CD4-positive, CD25-positive, alpha-beta regulatory T cell (primary cell): Measurements from ENCODE around the gene NTN1. TPM values are rescaled to one million over a fixed set of nuclear protein-coding genes. Genes with fewer than 3 reads are reported as not detected.

Experiments
- ATAC-seq, 2 donors: fragments of 150-1000 bp; cut with Tn5 transposase; one replicate each; pipeline ENCODE4 v1.10.0; 2021; ENCODE audit warnings: low read depth in 2 of 2, moderate number of reproducible peaks in 2 of 2, moderate library complexity in 1 of 2
- DNase-seq, 3 donors: peaks; one replicate each; pipeline versions ENCODE4 v3.0.0 to v3.0.0-alpha.2; 2012 to 2022; ENCODE audit warnings: mixed read lengths in 1 of 3
- H3K27ac ChIP-seq: one replicate; pipeline ENCODE4 v1.7.0; 2013; ENCODE audit warnings: mild to moderate bottlenecking, low read length; ENCODE audit not compliant: insufficient read depth, poor library complexity, severe bottlenecking
- H3K27me3 ChIP-seq: one replicate; pipeline ENCODE4 v1.7.0; 2013; ENCODE audit warnings: low read length; ENCODE audit not compliant: control insufficient read depth, insufficient read depth
- H3K36me3 ChIP-seq: one replicate; pipeline ENCODE4 v1.7.0; 2013; ENCODE audit warnings: mild to moderate bottlenecking, low read length, moderate library complexity; ENCODE audit not compliant: control insufficient read depth, insufficient read depth
- H3K4me1 ChIP-seq: 2 replicates; pipeline ENCODE4 v1.7.0; 2013; ENCODE audit warnings: mild to moderate bottlenecking, low read length; ENCODE audit not compliant: insufficient read depth, control insufficient read depth, poor library complexity, severe bottlenecking
- H3K4me3 ChIP-seq: one replicate; pipeline ENCODE4 v1.7.0; 2013; ENCODE audit warnings: low read depth, mild to moderate bottlenecking, low read length, moderate library complexity
- H3K9me3 ChIP-seq, 2 experiments: 1 replicate in 1 of 2; 2 replicates in 1 of 2; pipeline ENCODE4 v1.7.0; 2013; ENCODE audit warnings: low read length in 2 of 2, mild to moderate bottlenecking in 1 of 2, moderate library complexity in 1 of 2; ENCODE audit not compliant: control insufficient read depth in 2 of 2
- H3K27ac Mint-ChIP-seq, 3 donors: one replicate each; pipeline ENCODE4 v1.8.0; 2020 to 2022; ENCODE audit warnings: mild to moderate bottlenecking in 3 of 3, mixed read lengths in 3 of 3, moderate library complexity in 2 of 3
- H3K27me3 Mint-ChIP-seq: one replicate; pipeline ENCODE4 v1.8.0; 2022; ENCODE audit warnings: mild to moderate bottlenecking, mixed read lengths
- H3K36me3 Mint-ChIP-seq: one replicate; pipeline ENCODE4 v1.8.0; 2020; ENCODE audit warnings: mixed read lengths
- H3K4me1 Mint-ChIP-seq, 4 donors: one replicate each; pipeline ENCODE4 v1.8.0; 2020 to 2022; ENCODE audit warnings: mixed read lengths in 4 of 4, mild to moderate bottlenecking in 1 of 4
- H3K4me3 Mint-ChIP-seq, 4 donors: one replicate each; pipeline ENCODE4 v1.8.0; 2020 to 2022; ENCODE audit warnings: mild to moderate bottlenecking in 4 of 4, mixed read lengths in 4 of 4, moderate library complexity in 3 of 4
- H3K9me3 Mint-ChIP-seq, 7 donors: one replicate each; pipeline ENCODE4 v1.8.0; 2020 to 2022; ENCODE audit warnings: mixed read lengths in 7 of 7, mild to moderate bottlenecking in 3 of 7, moderate library complexity in 2 of 7
- polyA plus RNA-seq, 4 donors: library from polyadenylated mRNA; unstranded; fragments of 300-500 nt; fragmentation: Illumina TruSeq; gene quantifications; one replicate each; pipeline ENCODE4 v1.2.3, GENCODE V29; 2021
- total RNA-seq: library from RNA; stranded (reverse); gene quantifications from one replicate; pipeline ENCODE4 v1.2.3, GENCODE V29; 2022

NTN1 gene
- total and polyA plus RNA-seq, 5 donors from 2014 or later: 0.03 TPM; not detected in 4

DNA sequence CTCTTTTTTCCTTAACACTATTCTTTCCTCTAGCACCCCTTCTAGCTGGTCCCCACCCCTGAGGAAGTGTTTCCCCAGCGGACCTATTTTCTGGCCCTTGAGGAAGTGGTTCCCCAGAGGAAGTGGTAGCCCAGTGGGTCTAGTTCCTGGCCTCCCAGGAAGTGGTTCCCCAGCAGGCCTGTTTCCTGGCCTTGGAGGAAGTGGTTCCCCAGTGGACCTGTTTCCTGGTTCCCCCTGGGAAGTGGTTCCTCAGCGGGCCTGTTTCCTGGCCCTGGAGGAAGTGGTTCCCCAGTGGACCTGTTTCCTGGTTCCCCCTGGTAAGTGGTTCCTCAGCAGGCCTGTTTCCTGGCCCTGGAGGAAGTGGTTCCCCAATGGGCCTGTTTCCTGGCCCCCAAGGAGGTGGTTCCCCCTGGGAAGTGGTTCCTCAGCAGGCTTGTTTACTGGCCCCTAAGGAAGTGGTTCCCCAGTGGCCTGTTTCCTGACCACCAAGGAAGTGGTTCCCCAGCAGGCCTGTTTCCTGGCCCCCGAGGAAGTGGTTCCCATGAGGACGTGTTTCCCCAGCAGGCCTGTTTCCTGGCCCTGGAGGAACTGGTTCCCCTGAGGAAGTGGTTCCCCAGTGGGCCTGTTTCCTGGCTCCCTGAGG is 58.3 kb downstream of the NTN1 start:
- no peak overlapping the region for H3K4me3 Mint-ChIP-seq

GRCh38 chr17:9080296-9080914 is 59.1 kb downstream of the NTN1 start:
- Histone ChIP-seq H3K27ac (peak overlapping the region; percentile 64), H3K9me3 (peaks cover 0 to 4% of the 10 kb centered on the region in 2 experiments), H3K27me3 (no peaks in the 10 kb centered on the region), H3K4me1 (peaks cover 4% of the 10 kb centered on the region), H3K36me3 (no peaks in the 10 kb centered on the region), H3K4me3 (no peak overlapping the region)
- Mint-ChIP-seq H3K36me3 (no peaks in the 10 kb centered on the region), H3K4me3 (no peak overlapping the region), H3K4me1 (peaks cover 0 to 26% (median 3%) of the 10 kb centered on the region in 4 donors), H3K27ac (peak overlapping the region; percentile 26 to 90 (median 59)), H3K27me3 (no peaks in the 10 kb centered on the region), H3K9me3 (peaks cover 0 to 8% (median 3%) of the 10 kb centered on the region in 7 donors)
- DNase-seq (no peak), ATAC-seq (no peak)

More for the DNA sequence above, 58.3 kb downstream of the NTN1 start:
- no peaks in the 10 kb centered on the region for H3K36me3 Mint-ChIP-seq
- H3K27ac Mint-ChIP-seq: peak overlapping the region in 2 of 3 donors; percentile 26 to 90
- ATAC-seq (no peak), DNase-seq (peak in 1 of 3 donors; percentile 30)
- no peaks in the 10 kb centered on the region for H3K27me3 Mint-ChIP-seq
- H3K9me3 Mint-ChIP-seq: peaks cover 0 to 8% (median 3%) of the 10 kb centered on the region in 7 donors
- Histone ChIP-seq H3K9me3 (peaks cover 0 to 4% of the 10 kb centered on the region in 2 experiments), H3K36me3 (no peaks in the 10 kb centered on the region), H3K4me1 (peaks cover 4% of the 10 kb centered on the region), H3K4me3 (no peak overlapping the region), H3K27me3 (no peaks in the 10 kb centered on the region), H3K27ac (peak overlapping the region; percentile 64)
- H3K4me1 Mint-ChIP-seq: peaks cover 0 to 26% (median 3%) of the 10 kb centered on the region in 4 donors

- H3K4me1 Mint-ChIP-seq: peaks cover 0 to 26% (median 3%) of the 10 kb centered on the region in 4 donors
- no peaks in the 10 kb centered on the region for H3K27me3 Mint-ChIP-seq
- no peak overlapping the region for H3K27ac ChIP-seq
- peaks cover 0 to 8% (median 3%) of the 10 kb centered on the region in 7 donors for H3K9me3 Mint-ChIP-seq
- H3K4me1 ChIP-seq: peaks cover 4% of the 10 kb centered on the region
- no peak overlapping the region for H3K4me3 ChIP-seq
- ATAC-seq: no peak
- no peaks in the 10 kb centered on the region for H3K36me3 ChIP-seq
- DNase-seq: no peak
- H3K27me3 ChIP-seq: no peaks in the 10 kb centered on the region
- H3K9me3 ChIP-seq: peaks cover 0 to 4% of the 10 kb centered on the region in 2 experiments
- H3K36me3 Mint-ChIP-seq: no peaks in the 10 kb centered on the region
- peak overlapping the region in 1 of 3 donors; percentile 26 for H3K27ac Mint-ChIP-seq
- H3K4me3 Mint-ChIP-seq: no peak overlapping the region
Measured at GRCh38 chr17:9080983-9081382, 59.7 kb downstream of the NTN1 start.

- H3K4me3 Mint-ChIP-seq: no peak overlapping the region
- H3K9me3 ChIP-seq: no peaks in the 10 kb centered on the region
- no peak overlapping the region for H3K27ac Mint-ChIP-seq
- H3K4me1 Mint-ChIP-seq: peaks cover 0 to 2% (median 0%) of the 10 kb centered on the region in 4 donors
- H3K4me3 ChIP-seq: no peak overlapping the region
- H3K27me3 ChIP-seq: no peaks in the 10 kb centered on the region
- no peaks in the 10 kb centered on the region for H3K27me3 Mint-ChIP-seq
- DNase-seq (no peak), ATAC-seq (no peak)
- H3K9me3 Mint-ChIP-seq: peaks cover 0 to 4% (median 0%) of the 10 kb centered on the region in 7 donors
- H3K36me3 Mint-ChIP-seq: no peaks in the 10 kb centered on the region
- H3K36me3 ChIP-seq: no peaks in the 10 kb centered on the region
- no peaks in the 10 kb centered on the region for H3K4me1 ChIP-seq
- H3K27ac ChIP-seq: no peak overlapping the region
Measured at GRCh38 chr17:9086577-9086976, 65.3 kb downstream of the NTN1 start.

- H3K36me3 ChIP-seq: no peaks in the 10 kb centered on the region
- H3K27ac ChIP-seq: no peak overlapping the region
- H3K9me3 Mint-ChIP-seq: peaks cover 0 to 3% (median 0%) of the 10 kb centered on the region in 7 donors
- DNase-seq (no peak), ATAC-seq (no peak)
- no peaks in the 10 kb centered on the region for H3K27me3 Mint-ChIP-seq
- peaks cover 0 to 2% (median 0%) of the 10 kb centered on the region in 4 donors for H3K4me1 Mint-ChIP-seq
- no peak overlapping the region for H3K4me3 ChIP-seq
- no peaks in the 10 kb centered on the region for H3K27me3 ChIP-seq
- H3K36me3 Mint-ChIP-seq: no peaks in the 10 kb centered on the region
- H3K9me3 ChIP-seq: no peaks in the 10 kb centered on the region
- no peak overlapping the region for H3K4me3 Mint-ChIP-seq
- no peaks in the 10 kb centered on the region for H3K4me1 ChIP-seq
- H3K27ac Mint-ChIP-seq: no peak overlapping the region
Measured at GRCh38 chr17:9087921-9088320, 66.6 kb downstream of the NTN1 start.

DNA sequence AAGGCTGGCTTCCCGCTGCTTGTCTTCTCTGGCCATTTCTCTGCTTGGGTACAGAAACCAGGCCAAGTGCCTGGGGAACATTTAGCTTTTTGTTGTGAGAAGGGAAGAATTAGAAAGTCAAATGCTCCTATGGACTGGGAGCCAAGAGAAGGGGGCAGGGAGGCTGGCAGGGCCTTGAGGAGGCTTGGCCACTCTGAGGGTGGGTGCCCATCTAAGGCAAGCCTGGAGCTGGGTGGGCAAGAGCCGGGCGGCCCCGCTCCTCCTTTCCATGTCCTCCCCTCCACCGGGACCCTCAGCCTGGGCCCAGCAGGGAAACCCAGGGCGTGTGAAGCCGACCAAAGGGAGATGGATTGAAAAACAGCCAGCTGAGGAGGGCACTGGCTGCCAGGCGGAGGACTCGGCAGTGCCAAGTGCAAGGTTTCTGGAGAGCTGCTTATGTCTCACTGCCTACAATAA is 69.4 kb downstream of the NTN1 start:
- DNase-seq: no peak

GRCh38 chr17:9094193-9094592 is 72.9 kb downstream of the NTN1 start:
- no peaks in the 10 kb centered on the region for H3K36me3 Mint-ChIP-seq
- H3K27ac Mint-ChIP-seq: no peak overlapping the region
- Histone ChIP-seq H3K4me1 (no peaks in the 10 kb centered on the region), H3K27me3 (peaks cover 1% of the 10 kb centered on the region), H3K9me3 (no peaks in the 10 kb centered on the region), H3K27ac (no peak overlapping the region), H3K4me3 (no peak overlapping the region), H3K36me3 (no peaks in the 10 kb centered on the region)
- peaks cover 0 to 3% (median 0%) of the 10 kb centered on the region in 7 donors for H3K9me3 Mint-ChIP-seq
- DNase-seq (no peak), ATAC-seq (no peak)
- H3K27me3 Mint-ChIP-seq: peaks cover 6% of the 10 kb centered on the region
- no peak overlapping the region for H3K4me3 Mint-ChIP-seq
- no peaks in the 10 kb centered on the region for H3K4me1 Mint-ChIP-seq

More for the DNA sequence above, 69.4 kb downstream of the NTN1 start:
- Mint-ChIP-seq H3K36me3 (no peaks in the 10 kb centered on the region), H3K27ac (no peak overlapping the region), H3K4me3 (no peak overlapping the region), H3K9me3 (peaks cover 0 to 3% (median 0%) of the 10 kb centered on the region in 7 donors), H3K4me1 (no peaks in the 10 kb centered on the region), H3K27me3 (peaks cover 6% of the 10 kb centered on the region)
- no peaks in the 10 kb centered on the region for H3K36me3 ChIP-seq
- no peaks in the 10 kb centered on the region for H3K4me1 ChIP-seq
- ATAC-seq: no peak
- H3K27me3 ChIP-seq: no peaks in the 10 kb centered on the region
- no peaks in the 10 kb centered on the region for H3K9me3 ChIP-seq
- no peak overlapping the region for H3K27ac ChIP-seq
- no peak overlapping the region for H3K4me3 ChIP-seq
